ENCODE results near the gene DNLZ.
"Not testable (repeated sequence)": the region's sequence is repeated elsewhere in the genome, so short reads cannot be mapped to it uniquely, and the experiment has no call there.

Gene DNLZ

DNA sequence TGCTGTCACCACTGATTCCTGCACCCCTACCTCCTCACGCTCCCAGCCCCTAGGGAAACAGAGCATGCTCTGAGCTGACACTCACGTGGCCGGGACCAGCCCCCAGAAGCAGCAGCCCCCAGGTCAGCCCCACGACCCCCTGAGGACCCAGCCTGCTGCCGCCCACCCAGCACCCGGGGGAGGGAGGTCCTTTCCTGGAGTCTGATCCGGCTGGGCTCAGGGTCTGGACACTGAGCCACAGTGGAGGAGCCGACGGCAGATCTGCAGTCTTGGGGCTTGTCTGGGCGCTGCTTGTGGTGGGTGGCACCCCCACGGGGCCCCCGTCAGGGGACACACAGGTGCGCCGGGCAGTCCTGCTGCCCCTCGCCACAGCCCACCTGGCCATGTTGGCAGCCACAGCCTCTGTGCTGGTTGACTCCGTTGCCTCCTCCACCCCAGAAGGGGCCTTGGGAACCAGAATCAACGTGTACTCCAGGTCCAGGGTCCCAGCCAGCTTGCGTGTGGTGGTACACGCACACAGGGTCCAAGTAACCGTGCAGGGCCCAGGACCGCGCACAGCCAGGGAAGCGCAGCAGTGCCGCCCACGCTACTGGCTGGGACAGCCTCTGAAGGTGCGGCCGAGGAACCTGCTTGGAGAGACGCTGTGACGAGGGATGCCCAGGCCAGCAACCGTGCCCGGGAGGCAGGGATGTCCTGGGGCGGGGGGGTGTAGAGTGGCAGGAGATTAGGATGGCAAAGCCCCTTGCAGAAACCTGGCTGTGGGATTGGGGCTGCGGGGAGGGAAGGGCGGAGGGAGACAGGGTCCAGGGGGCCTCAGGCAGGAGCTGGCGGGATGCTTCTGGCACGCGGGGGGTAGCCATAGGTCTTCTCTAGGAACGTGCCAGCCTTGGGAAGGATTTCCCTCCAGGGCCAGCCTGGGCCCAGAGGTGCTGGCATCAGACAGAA, 3.5 kb downstream of the DNLZ start:
- DNase-seq (ENCODE audit: low spot score): no peak

DNA sequence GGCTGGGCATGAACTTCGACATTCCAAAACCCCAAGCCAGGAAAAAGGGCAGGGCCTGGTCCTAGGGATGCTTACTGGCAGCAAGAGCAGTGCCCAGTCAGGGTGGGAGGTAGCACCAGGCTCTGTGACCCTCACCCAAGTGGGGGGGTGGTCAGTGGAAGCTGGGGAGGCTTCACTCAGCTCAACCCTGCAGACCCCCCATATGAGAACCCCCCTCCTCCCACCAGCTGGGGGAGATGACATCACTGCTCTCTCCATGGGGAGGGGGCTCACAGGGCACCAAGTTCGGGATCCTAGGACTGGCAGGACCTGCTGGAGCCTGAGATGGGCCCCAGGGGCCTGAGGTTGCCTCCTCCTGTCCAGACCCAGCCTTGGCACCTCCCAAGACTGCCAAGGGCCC, 4.7 kb downstream of the DNLZ start:
- DNase-seq (ENCODE audit: low spot score): no peak

GRCh38 chr9:136358016-136358415, 5.5 kb downstream of the DNLZ start:
- no peak for DNase-seq (ENCODE audit: low spot score)

GRCh38 chr9:136357202-136357725, 6.3 kb downstream of the DNLZ start:
- no peak for DNase-seq (ENCODE audit: low spot score)

GRCh38 chr9:136355616-136356557, 7.7 kb downstream of the DNLZ start:
- DNase-seq (ENCODE audit: low spot score): no peak

DNA sequence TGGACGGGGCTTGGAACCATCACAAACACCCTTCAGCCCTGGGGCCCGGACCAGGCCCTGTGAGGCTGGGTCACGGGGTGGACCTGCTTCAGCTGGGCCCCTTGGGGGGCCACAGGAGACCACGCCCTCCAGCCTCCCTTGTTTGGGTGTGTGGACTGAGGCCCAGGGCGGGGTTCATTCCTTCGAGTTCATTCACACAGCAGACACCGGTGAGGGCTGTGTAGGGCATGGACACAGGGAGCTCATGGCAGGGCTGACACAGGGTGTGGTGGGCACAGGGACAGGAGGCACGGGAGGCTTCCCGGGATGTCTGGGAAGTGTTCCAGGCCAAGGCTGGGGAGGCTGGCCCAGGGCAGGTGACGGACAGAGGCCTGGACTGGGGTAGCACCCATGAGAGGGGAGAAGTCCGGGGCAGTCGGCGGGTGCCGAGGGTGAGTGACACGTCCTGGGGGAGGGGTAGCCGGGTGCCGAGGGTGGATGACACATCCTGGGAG, 8.9 kb downstream of the DNLZ start:
- DNase-seq (ENCODE audit: low spot score): no peak

GRCh38 chr9:136353757-136354488, 9.6 kb downstream of the DNLZ start:
- DNase-seq (ENCODE audit: low spot score): no peak

- no peak for DNase-seq (ENCODE audit: low spot score)
Observed at GRCh38 chr9:136353088-136353487, 10.5 kb downstream of the DNLZ start.

DNA sequence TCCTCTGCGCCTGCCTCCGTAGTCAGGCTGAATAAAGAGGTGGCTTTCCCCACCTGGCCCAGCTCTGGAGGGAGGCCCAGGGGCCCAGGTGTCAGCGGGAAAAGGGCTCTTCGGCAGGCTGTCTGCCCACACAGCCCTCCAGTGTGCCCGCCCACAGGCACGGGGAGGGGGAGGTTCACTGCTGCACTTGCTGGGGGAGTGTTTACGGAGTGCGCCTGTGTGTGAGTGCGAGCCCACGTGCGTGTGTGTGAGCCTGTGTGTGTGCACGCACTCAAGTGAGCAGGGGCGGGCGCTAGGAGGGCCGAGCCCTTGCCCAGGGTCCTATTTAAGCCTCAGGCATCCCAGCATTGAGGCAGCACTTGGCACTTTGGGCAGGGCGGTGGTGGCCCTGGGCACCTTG, 10.9 kb downstream of the DNLZ start:
- no peak for DNase-seq (ENCODE audit: low spot score)

- not testable (repeated sequence) for DNase-seq (ENCODE audit: low spot score)
Observed at GRCh38 chr9:136351868-136352267, 11.7 kb downstream of the DNLZ start.

GRCh38 chr9:136351252-136351800, 12.2 kb downstream of the DNLZ start:
- no peak for DNase-seq (ENCODE audit: low spot score)

DNA sequence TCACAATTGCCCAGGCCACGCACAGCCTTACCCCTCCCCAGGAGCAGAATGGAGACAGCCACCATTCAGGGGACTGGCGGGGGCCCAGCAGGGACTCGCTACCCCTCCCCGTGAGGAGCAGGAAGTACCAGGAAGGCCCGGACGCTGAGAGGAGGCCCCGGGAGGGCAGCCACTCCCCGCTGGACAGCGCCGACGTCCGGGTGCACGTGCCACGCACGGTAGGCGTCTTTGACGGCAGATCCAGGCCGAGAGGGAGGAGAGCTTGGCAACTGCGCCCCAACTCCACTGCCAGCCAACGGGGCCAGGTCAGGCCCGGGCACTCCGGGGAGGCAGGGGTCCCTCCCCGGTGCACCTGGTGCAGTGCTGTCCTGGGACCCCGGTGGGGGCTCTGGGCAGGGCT, 14.0 kb downstream of the DNLZ start:
- no peak for DNase-seq (ENCODE audit: low spot score)

DNA sequence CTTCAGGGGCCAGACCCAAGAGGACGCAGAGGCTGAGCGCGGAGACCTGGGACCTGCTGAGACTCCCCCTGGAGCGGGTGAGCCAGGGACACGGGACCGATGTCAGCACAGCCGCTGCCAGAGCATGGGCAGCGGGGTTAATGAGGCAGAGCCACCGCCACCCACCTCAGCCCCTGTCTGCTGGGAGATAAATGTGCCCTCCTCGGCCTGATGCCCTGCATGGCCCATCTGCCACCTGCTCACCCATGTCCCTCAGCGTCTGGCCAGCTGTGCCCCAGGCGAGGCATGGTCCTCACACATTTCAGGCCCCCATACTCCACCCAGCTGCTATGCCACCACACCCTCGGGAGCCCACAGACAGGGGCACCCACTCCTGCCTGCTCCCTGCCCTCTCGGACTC, 14.9 kb downstream of the DNLZ start:
- no peak for DNase-seq (ENCODE audit: low spot score)

- DNase-seq (ENCODE audit: low spot score): no peak
Observed at GRCh38 chr9:136347472-136348256, 15.9 kb downstream of the DNLZ start.

DNA sequence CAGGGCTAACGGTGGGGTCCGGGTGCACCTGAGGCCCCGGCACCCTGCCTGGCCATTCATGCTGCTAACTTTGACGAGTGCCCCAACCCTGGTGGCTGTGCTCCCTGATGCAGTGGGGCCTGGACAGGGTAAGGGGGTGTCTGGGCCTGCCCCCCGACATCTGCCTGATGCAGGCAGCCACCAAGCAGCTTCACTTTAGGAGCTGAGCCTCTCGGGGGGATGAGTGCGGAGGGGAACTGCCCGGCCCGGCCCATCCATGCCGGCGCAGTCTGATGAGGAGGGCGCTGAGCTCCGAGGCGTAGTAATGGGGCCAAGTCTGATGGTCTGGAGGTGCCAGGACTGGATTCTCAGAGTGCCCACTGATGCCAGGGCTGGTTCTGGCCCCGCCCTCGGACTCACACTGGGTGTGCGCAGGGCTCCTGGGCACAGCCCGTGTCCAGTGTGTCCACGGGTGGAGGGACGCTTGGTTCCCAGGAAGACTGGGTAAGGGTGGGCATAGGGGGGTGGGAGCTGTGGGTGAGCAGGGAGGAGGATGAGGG, 16.5 kb downstream of the DNLZ start:
- DNase-seq (ENCODE audit: low spot score): no peak

- DNase-seq (ENCODE audit: low spot score): no peak
Observed at GRCh38 chr9:136346157-136346481, 17.4 kb downstream of the DNLZ start.

- DNase-seq (ENCODE audit: low spot score): peak; percentile 86
Observed at GRCh38 chr9:136345281-136346156, 18.0 kb downstream of the DNLZ start.

DNA sequence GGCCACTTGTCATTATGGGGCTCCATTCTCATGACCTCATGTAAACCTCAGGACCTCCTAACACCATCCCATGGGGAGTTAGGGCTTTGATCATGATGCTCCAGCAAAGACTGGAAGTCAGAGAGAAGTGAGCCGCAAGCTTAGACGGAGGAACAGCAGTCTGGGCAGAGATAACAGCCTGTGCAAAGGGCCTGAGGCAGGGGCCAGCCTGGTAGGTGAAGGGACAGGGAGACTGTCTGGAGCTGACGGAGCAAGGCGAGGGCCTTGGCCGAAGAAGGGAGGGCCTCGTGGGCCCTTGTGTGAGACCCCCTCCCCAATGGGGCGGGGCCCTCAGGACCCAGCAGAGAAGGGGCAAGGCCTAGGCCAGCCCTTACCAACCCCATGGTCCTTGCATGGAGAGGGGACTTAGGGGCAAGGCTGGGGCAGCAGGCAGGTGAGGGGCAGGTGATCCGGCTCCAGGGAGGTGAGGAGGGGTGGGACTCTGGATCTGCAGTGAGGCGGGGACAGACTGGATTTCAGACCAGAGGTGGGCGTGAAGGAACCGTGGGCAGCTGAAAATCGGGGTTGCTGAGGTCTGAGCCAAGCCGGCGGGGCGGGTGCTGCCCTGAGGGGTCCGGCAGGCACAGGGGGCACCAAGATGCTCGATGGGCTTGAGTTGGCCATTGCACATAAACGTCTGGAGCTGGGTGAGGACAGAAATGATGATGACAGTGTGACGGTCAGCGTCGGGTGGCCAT, 18.8 kb downstream of the DNLZ start:
- DNase-seq (ENCODE audit: low spot score): no peak

DNA sequence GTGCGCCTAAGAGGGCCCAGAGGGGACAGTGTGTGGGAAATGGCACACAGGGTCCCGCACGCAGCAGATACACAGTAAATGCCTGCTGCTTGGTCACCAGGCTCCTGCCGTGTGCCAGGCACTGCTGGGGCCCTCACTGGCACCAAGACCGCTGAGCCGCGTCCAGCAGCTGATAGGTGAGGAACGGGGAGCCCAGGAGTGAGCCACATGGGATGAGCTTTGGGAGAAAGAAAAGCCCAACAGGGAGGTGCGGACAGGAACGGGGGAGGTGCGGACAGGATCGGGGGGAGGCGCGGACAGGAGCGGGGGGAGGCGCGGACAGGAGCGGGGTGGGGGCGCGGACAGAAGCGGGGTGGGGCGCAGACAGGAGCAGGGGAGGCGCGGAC, 19.7 kb downstream of the DNLZ start:
- no peak for DNase-seq (ENCODE audit: low spot score)

All from ecto neural progenitor cell (in vitro differentiated cells).